NCI-H1092 treated with DMSO at 0.1 percent for 48 hours (cell line): ENCODE data around the gene RPL18.
A peak's percentile ranks its signal among the peaks of the same experiment; 100 is the strongest.

Source experiments
- DNase-seq: peaks from one replicate; lab custom pipeline; 2025; lab: John Stamatoyannopoulos, UW

The RPL18 gene

GRCh38 chr19:48629599-48630295 lies 10.8 kb upstream of the RPL18 start:
- DNase-seq: no peak

DNA sequence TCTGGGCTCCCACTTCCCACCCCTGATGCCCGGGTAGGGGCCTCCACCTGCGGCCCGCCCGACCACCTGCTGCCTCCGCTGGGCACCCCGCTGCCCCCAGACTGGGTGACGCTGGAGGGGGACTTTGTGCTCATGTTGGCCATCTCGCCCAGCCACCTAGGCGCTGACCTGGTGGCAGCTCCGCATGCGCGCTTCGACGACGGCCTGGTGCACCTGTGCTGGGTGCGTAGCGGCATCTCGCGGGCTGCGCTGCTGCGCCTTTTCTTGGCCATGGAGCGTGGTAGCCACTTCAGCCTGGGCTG lies 10.3 kb upstream of the RPL18 start:
- no peak for DNase-seq

GRCh38 chr19:48628486-48629296 lies 9.7 kb upstream of the RPL18 start:
- DNase-seq: no peak

GRCh38 chr19:48627865-48628314 lies 8.9 kb upstream of the RPL18 start:
- DNase-seq: no peak

DNA sequence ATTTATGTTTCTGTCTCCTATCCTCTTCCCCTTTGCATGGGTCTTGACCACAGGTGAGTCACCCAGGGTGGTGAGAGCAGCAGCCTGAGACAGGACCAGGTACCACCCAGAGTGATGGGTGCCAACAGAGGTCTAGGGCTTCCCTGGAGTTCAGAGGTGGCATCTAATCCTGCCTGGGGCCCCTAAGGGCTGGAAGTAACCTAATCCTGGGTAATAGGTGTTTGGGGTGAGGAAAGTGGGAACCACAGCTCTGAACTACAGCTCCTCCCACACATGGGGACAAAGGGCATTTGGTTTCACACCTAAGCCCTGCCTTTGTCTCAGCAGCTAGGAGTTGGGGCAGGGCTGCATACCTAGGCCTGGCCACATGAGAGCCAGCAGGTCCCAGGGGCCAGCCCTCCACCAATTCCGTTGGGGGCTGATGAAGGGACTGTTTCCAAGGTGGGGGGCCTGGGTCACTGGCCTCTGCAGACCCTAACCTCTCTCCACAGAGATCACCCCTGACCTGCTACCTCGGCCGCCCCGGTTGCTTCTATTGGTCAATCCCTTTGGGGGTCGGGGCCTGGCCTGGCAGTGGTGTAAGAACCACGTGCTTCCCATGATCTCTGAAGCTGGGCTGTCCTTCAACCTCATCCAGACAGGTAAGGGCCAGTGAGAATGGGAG lies 8.4 kb upstream of the RPL18 start:
- no peak for DNase-seq

GRCh38 chr19:48625891-48626327 lies 6.9 kb upstream of the RPL18 start:
- DNase-seq: no peak

DNA sequence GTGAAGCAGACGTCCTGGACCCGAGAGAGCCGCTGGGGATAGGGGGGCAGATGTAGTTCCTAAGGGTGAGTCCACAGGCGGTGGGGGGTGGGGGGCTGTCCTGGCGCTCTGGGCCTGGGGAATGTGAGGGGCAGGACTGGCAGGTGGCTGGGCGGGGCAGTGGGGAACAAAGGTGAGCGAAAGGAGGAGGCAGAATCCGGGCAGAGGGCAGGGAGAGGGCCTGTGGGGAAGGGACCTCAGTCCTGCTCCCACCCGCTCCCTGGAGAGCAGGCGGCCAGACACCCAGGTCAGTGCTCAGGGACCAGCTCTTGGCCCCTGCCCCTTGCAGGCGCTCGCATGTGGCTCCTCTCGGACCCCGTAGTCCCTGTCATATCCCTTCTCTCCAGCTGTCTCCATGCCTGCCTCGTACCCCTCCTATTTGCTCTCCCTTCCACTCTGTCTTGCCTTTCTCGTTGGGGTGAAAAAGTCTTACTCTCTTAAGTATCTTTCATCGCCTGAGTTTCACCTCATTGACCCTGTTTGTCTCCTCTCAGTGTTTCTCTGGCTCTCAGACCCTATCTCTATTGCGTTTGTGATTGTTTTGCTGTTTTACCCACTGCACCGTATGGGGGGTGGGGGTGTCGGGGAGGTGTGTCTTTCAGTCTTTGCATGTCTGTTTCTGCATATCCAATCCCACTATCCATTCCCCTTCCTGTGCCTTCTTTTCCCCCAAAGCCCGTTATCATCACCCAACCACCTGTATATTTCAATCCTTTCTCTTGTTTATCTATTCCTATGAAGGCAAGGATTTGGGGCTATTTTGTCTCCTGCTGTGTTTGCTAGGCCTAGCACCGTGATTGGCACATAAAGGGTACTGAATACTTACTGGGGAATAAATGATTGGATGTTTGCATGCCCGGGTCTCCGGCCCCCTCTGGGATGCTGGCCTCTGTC lies 6.1 kb upstream of the RPL18 start:
- DNase-seq: no peak

DNA sequence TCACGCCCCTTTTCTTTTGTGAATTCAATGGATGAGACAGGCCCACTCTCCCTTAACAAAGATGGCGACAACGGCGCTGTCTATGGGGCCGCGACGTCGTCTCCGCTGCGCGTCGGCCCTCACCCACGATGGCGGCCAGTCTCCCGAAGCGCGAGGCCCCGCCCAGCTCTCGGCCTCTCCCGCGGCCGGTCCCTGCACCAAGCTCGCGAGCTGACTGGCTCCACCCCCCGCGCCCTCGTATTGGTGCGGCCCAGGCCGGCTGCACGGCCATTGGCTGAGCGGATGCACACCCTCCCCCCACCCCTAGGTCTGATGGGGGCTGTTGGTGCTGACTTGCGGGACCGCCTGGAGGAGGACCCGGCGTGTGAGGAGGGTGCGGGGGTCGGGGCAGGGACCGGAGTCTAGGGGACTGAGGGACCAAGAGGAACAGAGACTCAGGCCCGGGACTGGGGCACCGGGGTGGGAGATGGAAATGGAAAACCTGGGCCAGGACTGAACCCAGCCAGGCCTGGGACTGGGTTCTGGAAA lies 5.2 kb upstream of the RPL18 start:
- DNase-seq: peak; percentile 95

GRCh38 chr19:48623556-48624066 lies 4.6 kb upstream of the RPL18 start:
- no peak for DNase-seq

DNA sequence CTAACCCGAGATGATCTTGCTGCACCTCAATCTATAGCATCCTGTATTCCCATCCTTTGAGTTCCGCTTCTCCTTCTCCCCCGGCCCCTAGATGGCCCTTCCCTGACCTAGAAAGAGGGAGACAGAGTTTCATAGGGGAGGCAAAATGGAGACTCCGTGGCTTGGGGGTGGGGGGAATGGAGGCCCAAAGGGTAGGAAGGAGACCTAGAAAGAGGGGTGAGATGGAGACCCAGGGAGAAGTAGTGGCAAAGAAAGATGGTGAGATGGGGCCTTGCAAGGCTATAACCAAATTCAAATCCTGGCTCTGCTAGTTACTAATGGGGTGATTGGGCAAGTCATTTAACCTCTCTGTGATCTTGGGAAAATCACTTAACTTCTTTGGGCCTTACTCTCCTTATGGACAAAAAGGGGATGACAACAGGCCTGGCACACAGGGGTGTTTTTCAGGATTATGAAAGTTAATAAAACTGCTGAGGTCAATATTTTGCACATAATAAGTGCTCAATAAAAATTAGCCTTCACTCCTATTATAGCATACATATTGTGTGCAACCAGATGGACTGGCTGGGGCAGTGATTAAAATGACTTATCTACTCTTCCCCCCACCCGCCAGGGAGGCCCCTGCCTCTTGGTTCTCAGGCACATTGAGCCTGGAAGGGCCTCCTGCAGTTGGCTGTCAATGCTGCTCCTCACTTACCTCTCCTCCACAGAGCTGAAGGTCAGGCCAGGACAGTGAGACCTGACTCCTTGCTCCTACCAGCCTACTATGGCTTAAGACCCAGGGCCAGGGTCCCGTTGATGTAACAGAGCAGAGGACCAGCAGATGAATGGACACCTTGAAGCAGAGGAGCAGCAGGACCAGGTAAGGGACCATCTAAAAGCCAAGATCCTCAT lies 961 bp upstream of the RPL18 start:
- no peak for DNase-seq

GRCh38 chr19:48618278-48618915 lies 581 bp downstream of the RPL18 start:
- DNase-seq: no peak

GRCh38 chr19:48617146-48617937 lies 1.6 kb downstream of the RPL18 start:
- DNase-seq: no peak

- no peak for DNase-seq
Observed at GRCh38 chr19:48616491-48617056, 2.4 kb downstream of the RPL18 start.

DNA sequence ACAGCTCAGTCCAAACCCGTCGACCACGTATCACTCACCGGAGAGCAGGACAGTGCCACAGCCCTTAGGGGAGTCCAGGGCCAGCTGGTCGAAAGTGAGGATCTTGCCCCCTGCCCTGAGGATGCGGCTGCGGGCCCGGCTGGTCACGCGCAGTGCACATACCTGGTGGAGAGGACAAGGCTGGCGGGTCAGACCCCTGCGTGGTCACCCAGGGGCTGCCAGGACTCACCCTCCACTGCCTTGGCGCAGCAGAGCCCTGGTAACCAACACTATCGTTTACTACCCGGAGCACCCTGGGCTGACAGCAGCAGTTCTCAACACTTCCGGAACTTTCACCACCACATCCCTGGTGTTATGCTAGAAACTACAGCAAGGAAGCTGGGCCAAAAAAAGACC lies 2.9 kb downstream of the RPL18 start:
- DNase-seq: no peak

- DNase-seq: no peak
Observed at GRCh38 chr19:48615231-48616040, 3.5 kb downstream of the RPL18 start.

- DNase-seq: no peak
Observed at GRCh38 chr19:48614436-48615230, 4.3 kb downstream of the RPL18 start, which contains the start of gene FAM83E. TSS of gene FAM83E (minus strand) at chr19:48615076. CDS start at chr19:48613372, 1,704 bp downstream.
